BLaER1 (cell line): ENCODE data around the gene DNAJC1.

Experiments
- H3K27ac ChIP-seq: shearing (Covaris generic); formaldehyde crosslinking; 2 replicates; pipeline ENCODE4 v1.8.1; 2022
- H3K27me3 ChIP-seq: shearing (Covaris generic); formaldehyde crosslinking; 2 replicates; pipeline ENCODE4 v1.8.1; 2022
- H3K36me3 ChIP-seq: shearing (Covaris generic); formaldehyde crosslinking; 2 replicates; pipeline ENCODE4 v1.8.1; 2022
- H3K4me1 ChIP-seq: shearing (Covaris generic); formaldehyde crosslinking; 2 replicates; pipeline ENCODE4 v1.8.1; 2022
- H3K4me2 ChIP-seq: shearing (Covaris generic); formaldehyde crosslinking; 2 replicates; pipeline ENCODE4 v1.8.1; 2022
- H3K4me3 ChIP-seq: shearing (Covaris generic); formaldehyde crosslinking; 2 replicates; pipeline ENCODE4 v1.8.1; 2022
- H3K9ac ChIP-seq: shearing (Covaris generic); formaldehyde crosslinking; 2 replicates; pipeline ENCODE4 v1.8.1; 2022
- H3K9me3 ChIP-seq: shearing (Covaris generic); formaldehyde crosslinking; 2 replicates; pipeline ENCODE4 v1.8.1; 2022
- H4K20me1 ChIP-seq: shearing (Covaris generic); formaldehyde crosslinking; 2 replicates; pipeline ENCODE4 v1.8.1; 2022
- Cebpa-rat ChIP-seq: shearing (Covaris generic); IDR thresholded peaks from 2 replicates; pipeline ENCODE4 v1.8.1; 2022

DNAJC1 gene

DNA sequence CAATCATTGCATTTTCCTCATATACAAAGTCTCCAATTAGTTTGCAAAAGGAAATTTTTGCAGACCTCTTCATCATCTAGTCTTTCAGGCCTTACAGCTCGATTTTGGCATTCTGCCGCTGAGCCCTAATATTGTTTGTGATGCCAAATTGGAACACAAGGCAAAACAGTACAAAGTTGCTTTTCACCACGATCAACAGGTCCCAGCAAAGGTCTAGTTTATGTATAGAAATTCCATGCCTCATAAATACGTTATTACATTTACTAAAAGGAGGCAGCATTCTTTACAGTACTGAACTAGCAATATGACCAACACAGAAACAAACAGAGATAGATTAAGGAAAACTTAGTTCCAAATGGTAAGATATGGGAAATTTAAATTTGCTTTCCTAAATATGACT, 7.0 kb upstream of the DNAJC1 start:
- no peak for TF ChIP-seq Cebpa-rat
- Histone ChIP-seq H4K20me1 (no peaks in the 10 kb centered on the region), H3K9ac (no peak overlapping the region), H3K4me1 (peaks cover 11% of the 10 kb centered on the region), H3K27ac (no peak overlapping the region), H3K9me3 (no peaks in the 10 kb centered on the region), H3K27me3 (no peaks in the 10 kb centered on the region), H3K36me3 (no peaks in the 10 kb centered on the region), H3K4me3 (no peak overlapping the region), H3K4me2 (no peak overlapping the region)

DNA sequence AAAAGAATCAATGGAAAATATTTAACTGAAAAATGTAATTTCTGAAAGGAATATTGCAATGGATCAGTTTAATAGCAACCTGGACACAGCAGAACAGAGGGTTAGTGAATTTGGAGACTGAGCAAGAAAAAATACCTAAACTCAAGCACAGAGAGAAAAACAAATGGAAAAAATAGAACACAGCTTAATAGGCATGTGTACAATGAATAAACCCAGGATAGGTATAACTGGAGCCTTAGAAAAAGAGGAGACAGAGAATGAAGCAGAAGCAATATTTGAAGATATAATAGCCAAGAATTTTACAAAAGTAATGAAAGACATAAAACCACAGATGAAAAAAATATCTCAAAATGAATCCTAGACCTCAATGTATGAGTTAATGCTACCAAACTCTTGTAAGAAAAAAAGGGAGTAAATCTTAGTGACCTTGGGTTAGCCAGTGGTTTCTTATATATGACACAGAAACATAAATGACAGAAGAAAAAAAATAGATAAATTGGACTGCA, 2.9 kb upstream of the DNAJC1 start:
- Histone ChIP-seq H3K27ac (no peak overlapping the region), H3K4me1 (peaks cover 45% of the 10 kb centered on the region), H4K20me1 (peaks cover 14% of the 10 kb centered on the region; the same call in 1 of the 2 replicates), H3K9me3 (no peaks in the 10 kb centered on the region), H3K4me3 (no peak overlapping the region), H3K4me2 (peak overlapping the region; percentile 26; the same call in 1 of the 2 replicates), H3K27me3 (no peaks in the 10 kb centered on the region), H3K9ac (no peak overlapping the region), H3K36me3 (no peaks in the 10 kb centered on the region)
- TF ChIP-seq Cebpa-rat = no peak

- peaks cover 49% of the 10 kb centered on the region for H3K4me1 ChIP-seq
- H3K9ac ChIP-seq = no peak overlapping the region; the same call in 1 of the 2 replicates
- no peaks in the 10 kb centered on the region for H3K36me3 ChIP-seq
- no peak for TF ChIP-seq Cebpa-rat
- peak overlapping the region; percentile 74 for H3K27ac ChIP-seq
- H3K4me2 ChIP-seq = peak overlapping the region; percentile 91
- H3K9me3 ChIP-seq = no peaks in the 10 kb centered on the region
- H4K20me1 ChIP-seq = peaks cover 14% of the 10 kb centered on the region; the same call in 1 of the 2 replicates
- no peaks in the 10 kb centered on the region for H3K27me3 ChIP-seq
- peak overlapping the region; percentile 36; the same call in 1 of the 2 replicates for H3K4me3 ChIP-seq
Measured at GRCh38 chr10:22005763-22006162, 2.2 kb upstream of the DNAJC1 start.

DNA sequence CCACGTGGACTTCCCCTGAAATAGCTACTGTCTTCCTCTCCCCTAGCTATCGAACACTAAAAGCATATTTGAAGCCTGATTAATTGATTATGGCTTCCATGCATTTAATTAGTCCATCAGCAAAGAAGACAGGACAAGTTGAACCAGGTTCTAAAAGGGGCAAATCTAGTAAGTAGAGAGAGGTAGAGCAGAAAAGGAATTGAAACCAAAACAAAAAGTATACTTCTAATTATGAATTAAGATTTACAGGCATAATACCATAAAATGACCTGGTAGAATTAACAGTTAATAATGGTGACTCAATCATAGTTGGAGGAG, 393 bp upstream of the DNAJC1 start:
- peaks cover 14% of the 10 kb centered on the region; the same call in 1 of the 2 replicates for H4K20me1 ChIP-seq
- no peaks in the 10 kb centered on the region for H3K9me3 ChIP-seq
- peaks cover 49% of the 10 kb centered on the region for H3K4me1 ChIP-seq
- H3K36me3 ChIP-seq = no peaks in the 10 kb centered on the region
- H3K27me3 ChIP-seq = no peaks in the 10 kb centered on the region
- H3K4me2 ChIP-seq = peak overlapping the region; percentile 91
- peak overlapping the region; percentile 74; the same call in 1 of the 2 replicates for H3K27ac ChIP-seq
- peak overlapping the region; percentile 86 for H3K4me3 ChIP-seq
- 0 out of 2 replicates have a peak overlapping the region, but pooled peaks have one; percentile 77 for H3K9ac ChIP-seq
- TF ChIP-seq Cebpa-rat = no peak

GRCh38 chr10:22002591-22003176, 846 bp downstream of the DNAJC1 start:
- no peaks in the 10 kb centered on the region for H3K36me3 ChIP-seq
- TF ChIP-seq Cebpa-rat = no peak
- peaks cover 15% of the 10 kb centered on the region; the same call in 1 of the 2 replicates for H4K20me1 ChIP-seq
- peak overlapping the region; percentile 91 for H3K4me2 ChIP-seq
- H3K4me1 ChIP-seq = peaks cover 49% of the 10 kb centered on the region
- no peaks in the 10 kb centered on the region for H3K27me3 ChIP-seq
- no peaks in the 10 kb centered on the region for H3K9me3 ChIP-seq
- peak overlapping the region; percentile 86 for H3K4me3 ChIP-seq
- peak overlapping the region; percentile 77 for H3K9ac ChIP-seq
- peak overlapping the region; percentile 74 for H3K27ac ChIP-seq

DNA sequence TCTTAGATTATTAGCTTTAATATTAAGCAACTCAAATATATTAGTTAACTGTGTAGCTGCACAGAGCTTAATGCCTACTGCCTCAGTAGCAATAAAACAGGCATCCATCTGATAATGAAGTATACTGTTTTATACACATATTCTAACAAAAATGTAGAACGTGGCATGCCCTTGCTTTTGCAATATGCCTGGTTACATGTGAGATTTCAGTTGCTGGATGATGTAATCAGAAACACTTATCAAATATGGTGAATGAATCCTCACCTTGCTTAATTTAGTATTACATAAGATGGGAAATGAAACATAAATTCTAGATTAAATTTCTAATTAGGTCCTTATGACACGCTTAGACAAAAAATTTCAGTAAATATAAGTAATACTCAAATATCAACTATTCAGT, 8.0 kb downstream of the DNAJC1 start:
- no peak overlapping the region for H3K4me3 ChIP-seq
- H3K9ac ChIP-seq = no peak overlapping the region
- no peak overlapping the region for H3K4me2 ChIP-seq
- H3K9me3 ChIP-seq = no peaks in the 10 kb centered on the region
- no peaks in the 10 kb centered on the region for H3K27me3 ChIP-seq
- peaks cover 18% of the 10 kb centered on the region; the same call in 1 of the 2 replicates for H4K20me1 ChIP-seq
- no peak for TF ChIP-seq Cebpa-rat
- no peak overlapping the region for H3K27ac ChIP-seq
- H3K36me3 ChIP-seq = no peaks in the 10 kb centered on the region
- no peaks in the 10 kb centered on the region for H3K4me1 ChIP-seq

GRCh38 chr10:21993360-21994001, 10.0 kb downstream of the DNAJC1 start:
- no peaks in the 10 kb centered on the region for H3K4me1 ChIP-seq
- no peaks in the 10 kb centered on the region for H3K9me3 ChIP-seq
- no peak overlapping the region for H3K4me3 ChIP-seq
- no peak overlapping the region for H3K4me2 ChIP-seq
- peaks cover 32% of the 10 kb centered on the region; the same call in 1 of the 2 replicates for H4K20me1 ChIP-seq
- no peaks in the 10 kb centered on the region for H3K36me3 ChIP-seq
- H3K27ac ChIP-seq = no peak overlapping the region
- no peak for TF ChIP-seq Cebpa-rat
- no peak overlapping the region for H3K9ac ChIP-seq
- H3K27me3 ChIP-seq = no peaks in the 10 kb centered on the region

DNA sequence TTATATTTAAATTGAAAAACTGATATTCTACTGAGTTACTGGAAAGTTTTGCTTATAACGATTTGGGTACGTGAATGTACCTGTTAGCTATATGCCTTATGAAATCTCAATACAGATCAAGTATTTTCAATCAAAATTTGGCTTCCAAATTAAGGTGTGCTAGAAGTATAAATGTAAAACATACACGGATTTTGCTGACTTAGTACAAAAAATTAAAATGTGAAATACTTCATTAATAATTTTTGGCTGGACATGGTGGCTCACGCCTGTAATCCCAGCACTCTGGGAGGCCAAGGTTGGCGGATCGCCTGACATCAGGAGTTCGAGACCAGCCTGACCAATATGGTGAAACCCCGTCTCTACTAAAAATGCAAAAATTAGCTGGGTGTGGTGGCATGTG, 11.7 kb downstream of the DNAJC1 start:
- TF ChIP-seq Cebpa-rat = no peak
- Histone ChIP-seq H3K9me3 (peaks cover 1% of the 10 kb centered on the region; the same call in 1 of the 2 replicates), H3K4me1 (no peaks in the 10 kb centered on the region), H3K27ac (no peak overlapping the region), H3K36me3 (no peaks in the 10 kb centered on the region), H3K27me3 (no peaks in the 10 kb centered on the region), H3K4me2 (no peak overlapping the region), H4K20me1 (peaks cover 25% of the 10 kb centered on the region; the same call in 1 of the 2 replicates), H3K4me3 (no peak overlapping the region), H3K9ac (no peak overlapping the region)

- no peak overlapping the region for H3K9ac ChIP-seq
- H3K36me3 ChIP-seq = no peaks in the 10 kb centered on the region
- no peak overlapping the region for H3K4me2 ChIP-seq
- no peaks in the 10 kb centered on the region for H3K4me1 ChIP-seq
- no peak overlapping the region for H3K27ac ChIP-seq
- no peak overlapping the region for H3K4me3 ChIP-seq
- no peak for TF ChIP-seq Cebpa-rat
- H4K20me1 ChIP-seq = peaks cover 25% of the 10 kb centered on the region; the same call in 1 of the 2 replicates
- peaks cover 10% of the 10 kb centered on the region; the same call in 1 of the 2 replicates for H3K9me3 ChIP-seq
- no peaks in the 10 kb centered on the region for H3K27me3 ChIP-seq
Measured at GRCh38 chr10:21990449-21990848, 13.1 kb downstream of the DNAJC1 start.
